GM21390 (cell line): ENCODE measurements around the gene COG7.
"Not testable (repeated sequence)": the region's sequence is repeated elsewhere in the genome, so short reads cannot be mapped to it uniquely, and the experiment has no call there.

Experiments
- ATAC-seq: cut with Tn5 transposase; IDR thresholded peaks from one replicate; pipeline ENCODE4 v1.9.1; 2021; ENCODE audit not compliant: unreplicated experiment

The COG7 gene

DNA sequence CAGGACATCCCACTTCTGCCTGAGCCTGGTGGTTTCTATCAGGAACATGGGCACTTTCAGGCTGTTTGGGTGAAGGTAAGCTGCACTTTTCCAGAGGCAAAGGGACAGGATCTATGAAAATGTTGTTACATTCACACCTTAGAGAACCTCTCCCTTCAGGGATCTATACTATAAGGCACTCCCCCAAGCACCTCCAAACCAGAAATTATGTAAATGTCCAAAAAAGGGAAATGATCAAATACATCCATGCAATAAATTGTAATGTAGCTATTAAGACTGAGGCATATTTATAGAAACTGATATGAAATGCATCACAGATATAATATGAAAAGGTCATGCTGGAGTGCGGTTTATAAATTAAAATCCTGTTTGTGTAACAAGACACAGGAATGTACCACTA is 23.3 kb upstream of the COG7 start:
- no peak for ATAC-seq

DNA sequence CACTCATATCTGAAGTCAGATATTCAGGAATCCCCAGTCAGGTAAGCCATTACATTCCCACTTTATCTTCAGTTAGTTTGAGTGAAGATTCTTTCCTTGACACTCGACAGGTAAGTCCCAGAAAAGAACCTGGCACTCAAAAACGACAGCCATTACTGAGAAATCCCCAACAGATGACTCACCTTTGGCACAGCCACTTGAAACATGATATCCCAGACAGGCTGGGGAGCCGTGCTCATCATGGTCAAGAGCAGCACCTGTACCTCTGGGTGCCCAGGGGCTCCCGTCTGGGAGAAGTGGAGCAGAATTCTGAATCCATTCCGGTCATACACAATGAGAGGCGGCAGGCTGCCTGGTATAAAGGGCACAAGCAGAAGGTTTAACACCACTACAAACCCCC is 16.8 kb upstream of the COG7 start:
- no peak for ATAC-seq

DNA sequence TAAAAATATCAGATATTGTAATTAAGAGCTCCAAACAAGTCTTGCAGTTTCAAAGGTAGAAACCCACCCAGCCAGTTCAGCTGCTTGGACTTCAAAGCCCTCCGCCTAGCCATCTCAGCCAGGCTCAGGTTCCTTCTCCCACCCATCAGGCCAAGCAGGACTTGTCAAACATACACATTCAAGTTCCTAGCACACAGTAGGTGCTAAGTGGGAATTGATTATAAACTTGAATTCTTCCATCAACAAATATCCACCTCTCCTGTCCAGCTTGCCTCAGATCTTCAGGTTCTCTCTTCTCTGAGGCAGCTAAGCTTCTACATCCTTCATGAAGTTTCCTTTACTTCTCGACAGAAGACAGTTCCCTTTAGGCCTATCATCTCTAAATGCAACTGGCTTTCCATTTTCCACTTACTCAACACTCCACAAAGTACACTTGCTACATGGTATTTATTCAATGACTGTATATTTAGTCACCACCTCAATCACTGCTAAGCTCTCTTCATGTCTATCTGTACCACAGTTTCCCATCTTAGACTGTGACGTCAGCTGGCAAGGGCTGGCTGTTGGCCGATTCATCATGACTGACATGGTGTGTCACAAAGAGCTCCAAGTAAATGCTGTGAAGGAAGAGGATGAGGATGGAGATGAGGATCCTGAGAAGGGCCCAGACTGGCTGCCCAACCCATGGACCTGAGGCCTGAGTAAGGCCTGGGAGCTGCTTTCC is 13.3 kb upstream of the COG7 start:
- ATAC-seq: no peak

DNA sequence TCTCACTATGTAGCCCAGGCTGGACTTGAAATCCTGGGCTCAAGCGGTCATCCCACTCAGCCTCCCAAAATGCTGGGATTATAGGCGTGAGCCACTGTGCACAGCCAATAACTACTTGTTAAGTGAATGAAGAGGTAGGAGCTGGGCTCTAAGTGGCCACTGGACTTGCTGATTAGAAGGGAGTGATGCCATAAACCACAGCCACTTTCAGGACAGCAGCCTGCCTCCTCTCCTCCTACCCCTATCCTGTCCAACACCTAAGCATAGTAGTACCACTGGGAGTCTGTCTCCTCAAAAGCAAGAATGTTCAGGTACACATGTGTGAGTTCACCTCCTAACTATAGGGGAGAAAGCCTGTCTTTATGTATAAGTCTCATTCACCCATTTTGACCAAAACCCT is 12.2 kb upstream of the COG7 start:
- ATAC-seq: no peak

DNA sequence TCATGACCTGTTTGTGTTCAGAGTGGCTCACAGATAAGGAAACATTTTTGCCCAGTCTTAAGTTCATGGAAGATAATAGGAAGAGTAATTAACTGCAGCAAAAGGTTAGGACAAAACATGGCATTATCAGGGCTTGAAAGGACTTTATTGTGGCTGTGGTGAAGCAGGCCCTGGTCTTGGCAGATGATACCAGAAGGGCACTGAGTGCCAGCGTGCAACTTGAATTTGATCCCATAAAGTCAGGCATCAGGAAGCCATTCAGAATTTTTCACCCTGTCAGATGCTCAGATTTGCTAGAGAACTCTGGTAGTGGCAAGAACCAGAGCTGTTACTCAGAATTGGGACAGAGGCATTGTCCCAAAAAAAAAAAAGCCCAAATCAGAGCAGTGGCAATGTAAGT is 11.2 kb upstream of the COG7 start:
- no peak for ATAC-seq

DNA sequence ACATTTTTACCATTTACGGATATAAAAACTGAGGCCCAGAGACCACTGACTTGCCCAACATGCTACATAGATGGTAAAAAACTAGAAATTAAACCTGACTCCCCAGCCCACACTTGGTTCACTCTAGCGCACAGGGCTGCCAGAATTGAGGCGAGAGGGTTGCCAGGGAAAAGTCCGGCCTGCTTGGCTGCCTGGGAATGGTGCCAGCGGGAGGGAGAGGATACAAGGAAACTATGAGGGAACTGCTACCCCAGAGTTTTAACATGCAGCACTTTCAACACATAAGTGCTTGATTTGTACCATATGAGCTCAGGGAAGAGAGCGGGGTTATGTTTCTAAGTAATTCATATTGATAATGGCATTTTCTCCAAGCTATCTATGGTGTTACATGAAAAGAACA is 10.0 kb upstream of the COG7 start:
- not testable (repeated sequence) for ATAC-seq

DNA sequence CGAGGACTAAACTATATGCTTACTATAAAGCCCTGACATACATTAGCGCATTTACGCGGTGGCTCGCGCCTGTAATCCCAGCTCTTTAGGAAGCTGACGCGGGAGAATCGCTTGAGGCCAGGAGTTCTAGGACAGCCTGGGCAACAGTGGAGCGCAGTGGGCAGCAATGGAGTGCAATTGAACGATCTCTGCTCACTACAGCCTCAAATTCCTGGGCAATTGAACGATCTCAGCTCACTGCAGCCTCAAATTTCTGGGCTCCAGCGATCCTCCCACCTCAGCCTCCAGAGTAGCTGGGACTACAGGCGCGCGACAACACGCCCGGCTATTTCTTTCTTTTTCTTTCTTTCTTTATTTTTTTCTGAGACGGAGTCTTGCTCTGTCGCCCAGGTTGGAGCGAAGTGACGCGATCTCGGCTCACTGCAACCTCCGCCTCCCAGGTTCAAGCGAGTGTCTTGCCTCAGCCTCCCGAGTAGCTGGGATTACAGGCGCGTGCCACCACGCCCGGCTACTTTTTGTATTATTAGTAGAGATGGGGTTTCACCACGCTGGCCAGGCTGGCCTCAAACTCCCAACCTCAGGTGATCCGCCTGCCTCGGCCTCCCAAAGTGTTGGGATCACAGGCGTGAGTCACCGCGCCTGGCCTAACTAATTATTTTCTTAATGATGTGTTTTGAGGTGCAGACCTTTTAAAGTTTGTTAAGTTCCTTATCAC is 506 bp upstream of the COG7 start:
- no peak for ATAC-seq

DNA sequence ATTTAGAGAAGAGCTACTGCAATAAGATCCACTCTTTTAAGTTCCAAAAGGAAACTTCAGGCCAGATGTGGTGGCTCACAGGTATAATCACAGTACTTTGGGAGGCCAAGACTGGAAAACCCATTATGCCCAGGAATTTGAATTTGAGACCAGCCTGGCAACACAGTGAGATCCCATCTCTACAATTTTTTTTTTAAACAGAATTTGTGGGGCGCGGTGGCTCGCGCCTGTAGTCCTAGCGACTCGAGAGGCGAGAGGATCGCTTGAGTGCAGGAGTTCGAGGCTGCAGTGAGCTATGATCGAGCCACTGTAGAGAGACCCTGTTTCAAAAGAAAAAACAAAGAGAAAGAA is 793 bp downstream of the COG7 start:
- ATAC-seq: no peak

DNA sequence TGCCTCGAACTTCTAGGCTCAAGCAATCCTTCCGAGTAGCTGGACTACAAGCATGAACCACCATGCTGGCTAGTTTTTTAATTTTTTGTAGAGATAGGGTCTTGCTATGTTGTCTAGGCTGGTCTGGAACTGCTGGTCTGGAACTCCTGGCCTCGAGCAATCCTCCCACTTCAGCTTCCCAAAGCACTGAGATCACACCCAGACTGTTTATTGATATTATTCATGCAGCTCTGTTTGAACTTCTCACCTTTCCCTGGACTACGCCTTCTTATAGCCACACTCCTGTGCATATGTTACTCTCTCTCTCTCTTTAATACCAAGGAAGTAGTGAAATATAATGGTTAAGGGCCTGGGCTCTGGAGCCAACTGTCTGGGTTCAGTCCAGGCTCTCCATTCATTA is 4.6 kb downstream of the COG7 start:
- ATAC-seq: no peak

DNA sequence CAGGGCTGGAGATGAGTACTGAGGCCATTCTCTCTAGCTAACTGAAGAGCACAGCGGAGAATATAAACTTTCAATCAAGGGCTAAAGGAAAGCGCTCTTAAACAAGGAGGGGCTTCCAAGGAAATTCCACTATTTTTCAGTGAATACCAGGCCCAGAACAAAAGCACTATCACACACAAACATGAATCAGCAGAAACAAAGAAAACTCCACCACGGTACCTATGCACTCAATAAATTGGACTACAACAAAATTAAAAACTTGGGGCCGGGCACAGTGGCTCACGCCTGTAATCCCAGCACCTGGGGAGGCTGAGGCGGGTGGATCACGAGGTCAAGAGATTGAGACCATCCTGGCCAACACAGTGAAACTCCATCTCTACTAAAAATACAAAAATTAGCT is 15.4 kb downstream of the COG7 start:
- not testable (repeated sequence) for ATAC-seq

DNA sequence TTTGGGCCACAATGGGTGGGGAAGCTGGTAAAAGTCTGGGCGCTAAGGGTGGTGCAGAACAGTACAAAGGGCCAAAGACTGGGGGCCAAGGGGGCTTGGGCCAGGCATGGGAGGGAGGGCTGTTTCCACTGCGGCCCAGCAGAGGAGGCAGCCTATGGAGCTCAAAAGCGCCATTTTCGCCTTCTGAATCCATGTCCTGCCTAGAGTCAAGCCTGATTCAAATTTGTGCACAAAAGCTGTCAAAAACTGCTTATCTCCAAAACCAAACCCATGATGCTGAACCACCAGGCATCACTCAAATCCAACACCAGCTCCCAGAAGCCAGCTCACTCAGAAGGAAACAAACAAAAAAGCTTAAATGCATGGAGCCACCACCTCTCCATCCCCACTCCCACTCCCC is 16.0 kb downstream of the COG7 start:
- no peak for ATAC-seq

DNA sequence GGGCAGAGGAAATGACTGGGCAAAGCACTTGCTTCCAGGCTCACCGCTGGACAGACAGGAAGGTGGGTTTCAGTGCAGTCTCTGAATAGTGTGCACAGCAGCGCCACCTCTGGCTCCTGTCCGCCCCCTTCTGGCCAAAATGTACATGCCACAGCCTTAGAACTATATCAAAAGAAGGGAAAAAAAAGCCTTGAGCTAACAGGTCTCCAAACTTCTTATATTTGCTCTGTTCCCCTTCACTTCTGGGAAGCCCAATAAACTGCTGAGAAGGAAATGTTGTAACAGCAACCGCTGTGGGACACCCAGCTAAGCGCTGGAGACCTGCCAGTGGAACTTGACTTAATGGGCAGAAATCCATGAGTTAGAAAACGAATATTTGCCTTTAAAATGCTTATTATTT is 17.5 kb downstream of the COG7 start:
- ATAC-seq: no peak

DNA sequence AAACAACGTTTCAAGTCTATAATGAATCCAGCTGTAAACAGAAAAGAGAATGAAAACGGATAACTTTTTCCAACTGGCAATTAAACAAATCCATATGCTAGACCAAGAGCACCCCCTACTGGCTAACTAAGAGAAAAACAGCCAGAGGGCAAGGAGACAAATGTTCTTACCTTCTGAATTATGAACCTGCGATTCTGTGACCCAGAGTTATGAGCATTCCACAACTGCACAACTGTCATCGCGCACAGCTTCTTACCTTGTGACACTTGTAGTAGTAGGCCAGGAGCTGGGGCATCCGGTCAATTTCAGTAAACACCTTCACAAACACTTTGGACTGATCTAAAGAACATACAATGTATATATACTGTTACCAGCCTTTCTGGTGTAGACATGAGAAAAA is 18.6 kb downstream of the COG7 start:
- ATAC-seq: no peak

DNA sequence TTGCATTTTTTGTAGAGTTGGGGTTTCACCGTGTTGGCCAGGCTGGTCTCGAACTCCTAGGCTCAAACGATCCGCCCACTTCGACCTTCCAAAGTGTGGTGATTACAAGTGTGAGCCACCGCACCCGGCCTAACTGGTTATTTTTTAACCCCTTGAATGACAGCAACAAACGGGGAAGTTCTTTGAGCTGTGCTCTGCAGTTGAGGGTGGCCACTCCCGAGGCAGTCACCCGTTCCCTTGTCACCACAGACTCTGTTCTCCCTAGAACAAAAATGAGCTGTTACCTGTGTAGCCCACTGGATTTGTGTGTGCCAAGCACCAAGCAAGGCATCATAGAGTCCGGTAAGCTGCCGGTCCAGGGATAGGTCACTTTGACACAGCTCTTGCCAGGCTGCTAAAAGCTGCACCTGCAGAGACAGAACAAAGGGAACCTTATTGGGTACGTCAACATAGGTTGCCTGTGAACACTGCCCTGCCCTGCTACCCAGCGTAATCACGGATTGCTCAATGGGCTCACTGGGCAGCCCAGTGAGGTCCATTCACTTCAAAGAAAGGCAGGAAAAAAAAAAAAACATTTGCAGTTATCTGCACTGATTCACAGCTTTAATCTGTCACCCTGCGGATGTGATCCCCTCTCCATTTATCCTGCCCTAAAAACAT is 19.6 kb downstream of the COG7 start:
- ATAC-seq: no peak

DNA sequence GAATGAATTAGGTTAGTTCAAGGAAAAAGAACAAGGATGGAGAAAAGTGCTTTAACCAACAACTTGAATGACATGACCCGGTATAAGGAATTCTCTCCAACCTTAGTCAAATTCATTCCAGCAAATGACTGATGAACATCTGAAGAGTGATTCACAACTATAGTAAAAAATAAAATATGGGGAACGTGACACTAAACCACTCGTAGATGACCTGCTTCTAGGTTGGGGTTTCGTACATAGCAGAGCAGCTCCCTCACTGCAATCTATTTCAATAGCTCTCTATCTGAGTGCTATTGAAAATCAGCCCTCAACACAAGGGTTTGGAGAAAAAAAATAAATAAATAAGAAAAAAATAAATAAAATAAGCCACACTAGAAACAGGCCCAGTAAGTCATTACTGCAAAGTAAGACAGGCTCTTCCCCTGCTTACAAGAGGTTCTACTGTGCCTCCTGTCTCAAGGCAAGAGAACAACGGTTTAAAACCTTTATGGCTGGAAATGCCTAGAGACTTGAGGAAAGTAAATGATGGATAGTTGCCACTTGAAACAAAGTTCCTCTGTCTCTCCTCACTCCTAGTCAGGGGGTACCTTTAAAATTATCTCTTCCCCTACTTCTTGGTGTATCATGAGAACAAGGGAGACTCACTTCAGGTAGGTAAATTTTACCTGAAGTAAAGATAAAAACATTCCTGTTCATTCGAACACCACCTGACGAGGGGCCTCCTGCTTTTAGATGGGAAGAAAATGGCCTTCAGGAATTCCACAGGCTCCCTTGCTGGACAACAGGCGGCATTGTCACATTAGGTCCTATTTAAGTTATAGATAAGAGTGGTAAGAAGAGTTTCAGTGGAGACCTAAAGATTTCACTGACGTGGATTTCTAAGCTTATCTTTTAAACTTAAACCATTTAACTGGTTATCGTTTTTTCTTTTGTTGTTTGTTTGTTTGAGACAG is 20.5 kb downstream of the COG7 start:
- ATAC-seq: no peak

DNA sequence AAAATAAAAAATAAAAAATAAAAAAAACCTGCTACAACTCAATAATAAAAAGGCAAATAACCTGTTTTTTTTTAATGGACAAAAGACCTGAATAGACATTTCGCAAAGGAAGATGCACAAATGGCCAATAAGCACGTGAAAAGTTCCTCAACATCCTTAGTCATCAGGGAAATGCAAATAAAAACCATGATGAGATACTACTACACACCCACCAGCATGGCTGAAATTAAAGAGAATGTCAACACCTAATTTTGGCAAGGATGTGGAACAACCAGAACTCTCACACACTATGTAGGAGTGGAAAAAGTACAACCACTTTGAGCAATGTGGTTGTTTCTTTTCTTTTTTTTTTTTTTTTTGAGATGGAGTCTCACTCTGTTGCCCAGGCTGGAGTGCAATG is 24.6 kb downstream of the COG7 start:
- no peak for ATAC-seq

DNA sequence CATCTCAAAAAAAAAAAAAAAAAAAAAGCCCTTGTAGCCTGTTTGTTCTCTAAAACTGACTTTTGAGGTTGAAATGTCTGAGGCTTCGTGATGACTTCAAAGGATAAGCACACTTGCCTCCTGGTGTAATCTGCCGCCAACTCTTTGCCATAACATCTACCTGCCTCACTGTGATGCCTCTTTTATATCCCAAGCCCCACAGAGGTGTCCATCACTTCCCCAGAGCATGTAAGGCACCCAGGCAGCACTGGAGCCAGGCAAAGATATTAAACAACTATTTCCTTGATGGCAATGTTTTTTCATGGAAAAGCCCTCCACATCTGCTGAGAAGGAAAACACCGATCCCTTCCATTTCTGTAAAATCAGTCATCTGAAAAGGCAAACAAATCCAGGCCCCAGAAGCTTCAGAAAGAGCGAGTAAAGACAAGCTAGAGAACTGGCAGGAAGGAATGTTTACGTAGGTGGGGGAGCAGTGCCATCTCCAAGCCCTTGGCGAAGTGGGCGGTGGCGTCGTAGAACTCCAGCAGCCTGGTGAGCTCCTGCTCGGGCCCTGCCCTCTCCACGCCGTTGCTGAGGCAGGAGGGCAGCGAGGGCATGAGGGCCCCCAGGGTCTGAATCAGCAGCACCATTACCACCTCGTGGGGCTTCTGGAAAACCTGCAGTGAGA is 28.6 kb downstream of the COG7 start:
- ATAC-seq: no peak

DNA sequence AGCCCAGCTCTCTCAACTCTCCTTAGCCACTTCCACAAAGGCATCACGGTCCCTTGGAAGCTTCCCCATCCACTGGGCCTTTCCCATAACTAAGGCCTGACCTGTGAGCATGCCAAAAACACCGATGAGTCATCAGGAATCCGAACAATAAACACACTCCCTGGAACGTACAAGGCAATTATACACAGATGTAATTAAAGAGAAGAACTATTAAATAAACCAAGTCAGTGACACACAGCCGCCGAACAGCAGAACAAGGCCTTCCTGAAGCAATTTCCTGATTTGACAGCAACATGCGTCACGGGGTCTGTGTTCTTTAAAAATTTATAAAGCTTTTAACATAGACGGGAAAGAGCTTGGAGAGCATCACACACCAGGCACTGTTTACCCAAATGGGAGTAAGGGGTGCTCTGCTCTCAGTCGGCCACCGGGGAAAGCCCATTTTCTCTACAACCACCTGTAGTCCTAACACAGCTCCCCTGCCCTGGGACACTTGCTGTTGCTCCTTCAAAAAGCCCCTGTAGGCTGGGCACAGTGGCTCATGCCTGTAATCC is 29.4 kb downstream of the COG7 start:
- ATAC-seq: no peak

DNA sequence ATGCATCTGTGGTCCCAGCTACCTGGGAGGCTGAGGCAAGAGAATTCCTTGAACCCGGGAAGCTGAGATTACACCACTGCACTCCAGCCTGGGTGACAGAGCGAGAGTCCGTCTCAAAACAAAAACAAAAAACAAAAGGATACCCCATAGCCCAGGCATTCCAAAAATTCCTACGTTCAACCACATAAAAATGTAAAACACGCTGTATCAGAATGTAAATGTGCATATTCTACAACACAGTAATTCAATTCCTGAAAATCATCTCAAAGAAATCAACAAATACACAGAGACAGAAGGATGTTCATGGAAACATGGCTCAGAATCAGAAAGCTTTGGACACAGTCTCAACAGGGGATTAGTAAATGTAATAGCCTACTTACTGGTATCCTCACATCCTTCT is 33.0 kb downstream of the COG7 start:
- ATAC-seq: no peak

DNA sequence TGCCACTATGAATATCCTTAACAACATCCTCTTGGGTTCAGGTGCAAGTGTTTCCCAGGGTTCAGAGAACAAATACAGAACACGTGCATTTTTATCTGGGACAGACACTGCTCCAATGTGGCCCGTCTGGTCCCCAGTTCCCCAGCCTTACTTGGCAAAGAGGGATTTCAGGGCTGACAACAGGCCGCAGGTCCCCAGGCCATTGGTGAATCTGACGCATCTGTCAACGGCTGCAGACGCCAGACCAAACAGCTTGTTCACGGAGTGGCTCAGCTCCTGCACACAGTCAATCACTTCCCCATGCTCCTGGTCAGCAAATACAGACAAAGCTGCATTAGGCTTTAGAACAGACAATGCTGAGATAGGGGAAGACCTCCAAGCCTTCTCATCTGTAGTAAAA is 36.2 kb downstream of the COG7 start:
- no peak for ATAC-seq

DNA sequence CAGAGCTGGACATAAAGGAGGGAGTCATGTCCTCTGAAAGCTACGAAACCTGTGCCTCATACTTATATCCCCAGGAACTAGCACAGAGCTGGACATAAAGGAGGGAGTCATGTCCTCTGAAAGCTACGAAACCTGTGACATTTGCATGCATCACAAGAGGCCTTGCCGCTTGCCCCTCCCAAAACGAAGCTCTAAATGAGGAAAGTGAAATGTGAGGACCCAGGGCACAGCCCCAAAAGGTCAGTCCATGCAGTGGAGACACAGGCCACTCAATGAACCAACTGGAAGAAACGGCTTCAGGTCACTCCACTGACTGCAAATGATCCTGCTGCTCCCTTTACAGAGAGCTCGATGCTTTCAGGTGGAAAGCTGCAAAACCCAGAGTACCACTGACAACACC is 38.3 kb downstream of the COG7 start:
- no peak for ATAC-seq
